Rectal smooth muscle tissue (tissue), 1 donor: ENCODE results near the gene PRR12.

ENCODE experiments used
- H3K27ac ChIP-seq: one replicate; pipeline ENCODE4 v1.7.0; 2013; ENCODE audit warnings: low read depth, low read length, inconsistent platforms
- H3K27me3 ChIP-seq: one replicate; pipeline ENCODE4 v1.7.0; 2013; ENCODE audit warnings: low read length; ENCODE audit not compliant: control insufficient read depth, insufficient read depth
- H3K36me3 ChIP-seq: one replicate; pipeline ENCODE4 v1.7.0; 2013; ENCODE audit warnings: low read length; ENCODE audit not compliant: control insufficient read depth, insufficient read depth
- H3K4me1 ChIP-seq: one replicate; pipeline ENCODE4 v1.7.0; 2013; ENCODE audit warnings: low read length; ENCODE audit not compliant: control insufficient read depth, insufficient read depth
- H3K4me3 ChIP-seq: one replicate; pipeline ENCODE4 v1.7.0; 2013; ENCODE audit warnings: low read length
- H3K9ac ChIP-seq: one replicate; pipeline ENCODE4 v1.7.0; 2013; ENCODE audit warnings: low read length

The PRR12 gene

DNA sequence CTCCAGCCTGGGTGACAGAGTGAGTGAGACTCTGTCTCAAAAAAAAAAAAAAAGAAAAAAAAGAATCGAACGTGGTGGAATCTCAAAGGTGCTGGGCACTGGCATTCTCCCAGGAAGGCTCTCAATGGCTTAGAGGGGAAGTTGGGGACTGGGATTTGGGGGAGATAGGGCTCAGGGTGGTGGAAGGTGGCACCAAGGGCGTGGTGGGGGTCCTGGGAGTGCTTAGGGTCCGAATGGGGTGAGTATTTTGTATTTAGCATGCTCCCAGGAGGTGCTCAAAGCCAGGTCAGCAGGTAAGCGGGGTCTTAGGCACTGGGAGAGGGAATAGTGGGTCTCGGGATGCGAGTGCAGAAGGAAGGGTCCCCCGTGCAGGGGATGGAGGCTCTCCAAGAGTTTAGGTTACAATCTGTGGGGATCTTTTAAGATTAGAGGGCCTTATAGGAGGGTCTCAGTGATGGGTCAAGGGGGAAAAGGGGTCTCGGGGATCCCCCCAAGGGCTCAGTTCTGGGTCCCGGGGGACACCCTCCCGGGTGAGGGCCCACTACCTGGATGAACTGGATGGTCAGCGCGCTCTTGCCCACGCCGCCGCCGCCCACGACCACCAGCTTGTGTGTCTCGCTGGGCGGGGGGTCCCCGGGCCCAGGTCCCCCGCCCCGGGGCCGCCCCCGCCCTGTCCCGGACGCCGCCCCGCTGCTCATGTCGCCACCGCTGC lies 48.6 kb downstream of the PRR12 start:
- H3K4me1 ChIP-seq = peaks cover 20% of the 10 kb centered on the region
- H3K27ac ChIP-seq = peak overlapping the region; percentile 100

DNA sequence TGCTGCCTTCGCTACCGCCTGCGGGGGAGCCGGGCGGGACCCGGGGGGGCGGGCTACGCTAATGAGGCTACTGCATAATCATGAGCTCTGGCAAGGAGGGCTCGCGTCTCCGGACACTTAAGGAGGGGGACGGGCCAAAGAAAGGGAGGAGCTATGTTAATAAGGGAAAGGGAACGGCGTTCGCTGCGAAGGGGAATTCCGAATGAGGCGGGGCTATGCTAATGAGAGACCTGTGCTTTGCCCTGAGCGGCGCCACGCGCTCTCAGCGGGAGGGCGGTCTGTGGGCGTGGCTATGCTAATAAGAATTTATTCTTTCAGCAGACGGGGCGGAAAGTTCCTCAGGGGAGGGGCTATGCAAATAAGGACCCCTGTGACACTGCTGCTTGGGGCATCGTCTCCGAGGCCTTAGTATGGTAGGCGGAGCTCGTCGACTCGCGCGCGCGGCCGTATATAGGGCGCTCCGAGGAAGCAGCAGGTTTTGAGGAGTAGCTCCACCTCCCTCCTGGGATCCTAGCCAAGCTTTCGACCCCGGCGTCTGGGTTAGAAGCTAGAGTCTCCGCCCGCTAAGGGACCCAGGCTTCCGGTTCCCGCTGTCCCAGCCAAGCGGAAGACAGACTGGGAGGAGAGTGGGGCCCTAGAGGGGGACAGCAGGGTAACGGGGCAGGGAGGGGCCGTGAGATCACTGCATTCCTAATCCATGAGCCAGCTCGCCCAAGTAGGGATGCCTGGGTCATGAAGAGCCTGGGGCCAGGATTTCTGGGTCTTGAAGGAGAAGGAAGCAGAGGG lies 49.3 kb downstream of the PRR12 start, which contains the start of gene RRAS:
Gene RRAS (minus strand): TSS at position 31 of the 786 bp plus-strand sequence. CDS start 45 bp downstream, outside the sequence.
- H3K4me1 ChIP-seq = peaks cover 20% of the 10 kb centered on the region
- H3K27me3 ChIP-seq = no peaks in the 10 kb centered on the region
- H3K4me3 ChIP-seq = peak within 1 kb of the TSS; percentile 89
- peak within 1 kb of the TSS; percentile 96 for H3K9ac ChIP-seq
- peak within 1 kb of the TSS; percentile 100 for H3K27ac ChIP-seq
- H3K36me3 ChIP-seq = no peaks in the 10 kb centered on the region

More for the DNA sequence above, 48.6 kb downstream of the PRR12 start:
- H3K9ac ChIP-seq = peak overlapping the region; percentile 91
- no peaks in the 10 kb centered on the region for H3K36me3 ChIP-seq
- no peaks in the 10 kb centered on the region for H3K27me3 ChIP-seq
- peak overlapping the region; percentile 89 for H3K4me3 ChIP-seq

DNA sequence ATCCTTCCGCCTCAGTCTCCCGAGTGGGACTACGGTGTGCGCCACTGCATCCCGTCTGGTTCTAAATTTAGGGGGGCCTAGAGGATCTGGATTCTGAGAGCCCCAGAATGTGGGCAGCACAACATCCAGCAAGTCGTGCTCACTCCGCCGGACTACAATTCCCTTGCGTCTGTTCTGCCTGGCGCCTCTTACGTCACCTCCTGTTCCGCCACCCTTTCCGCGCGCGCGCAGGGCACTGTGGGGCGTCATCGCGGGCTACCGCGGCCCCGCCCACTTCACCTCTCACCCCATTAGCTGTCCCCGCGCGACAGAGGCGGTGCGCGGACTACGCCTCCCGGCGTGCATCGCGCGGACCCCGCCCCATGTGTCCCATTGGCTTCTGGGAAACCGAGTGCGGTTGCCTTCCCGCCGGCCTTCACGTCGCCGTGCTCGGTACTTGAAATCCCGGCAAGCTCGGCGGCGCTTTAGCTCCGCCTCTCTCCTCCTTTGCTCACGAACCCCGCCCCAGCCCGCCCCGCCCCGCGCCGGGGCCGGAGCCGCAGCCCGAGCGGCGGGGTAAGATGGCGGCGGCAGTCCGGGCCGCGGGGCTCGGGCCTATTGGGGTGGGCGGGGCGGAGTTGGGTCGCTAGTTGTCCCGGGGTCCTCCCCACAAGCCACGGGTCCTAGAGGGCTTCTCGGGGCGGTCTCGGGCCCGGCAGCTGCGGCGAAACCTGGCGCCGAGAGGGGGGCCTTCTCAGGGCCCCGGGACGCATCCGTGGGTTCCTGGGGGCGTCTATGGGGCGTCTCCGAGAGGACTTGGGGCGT lies 50.9 kb downstream of the PRR12 start, which contains the start of gene SCAF1:
Gene SCAF1 (plus strand): TSS at position 522 of the 804 bp plus-strand sequence. CDS start 2,818 bp downstream, outside the sequence.
- H3K27me3 ChIP-seq = no peaks in the 10 kb centered on the region
- H3K9ac ChIP-seq = peak within 1 kb of the TSS; percentile 99
- H3K4me1 ChIP-seq = peaks cover 20% of the 10 kb centered on the region
- peak within 1 kb of the TSS; percentile 100 for H3K27ac ChIP-seq
- H3K4me3 ChIP-seq = peak within 1 kb of the TSS; percentile 98
- peaks cover 7% of the 10 kb centered on the region for H3K36me3 ChIP-seq

DNA sequence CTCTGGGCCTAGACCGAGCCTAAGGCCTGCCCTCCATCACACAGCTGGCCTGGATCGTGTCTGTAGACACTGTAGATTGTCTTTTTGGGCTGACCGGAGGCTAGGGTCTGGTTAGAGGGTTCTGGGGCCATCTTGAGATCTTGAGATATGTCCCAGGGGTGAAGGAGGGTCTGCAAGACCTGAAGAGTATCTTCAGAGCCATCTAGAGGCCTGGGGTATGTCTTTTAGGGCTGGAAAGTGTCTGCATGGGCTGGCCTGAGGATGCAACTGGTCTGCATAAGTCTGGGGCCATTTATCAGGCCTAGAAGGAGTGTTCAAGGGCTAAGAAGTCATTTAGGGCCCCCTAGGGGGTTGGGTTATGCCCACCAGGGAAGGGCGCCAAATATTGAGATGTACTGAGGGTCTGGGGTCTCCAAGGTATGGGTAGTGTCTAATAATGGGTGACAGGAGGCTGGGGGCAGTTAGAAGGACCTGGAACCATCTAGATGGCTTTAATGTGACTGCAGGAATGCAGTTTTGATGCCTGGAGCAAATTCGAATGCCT lies 51.6 kb downstream of the PRR12 start:
- Histone ChIP-seq H3K4me1 (peaks cover 20% of the 10 kb centered on the region), H3K4me3 (peak overlapping the region; percentile 98), H3K27ac (peak overlapping the region; percentile 91), H3K36me3 (peaks cover 13% of the 10 kb centered on the region), H3K9ac (peak overlapping the region; percentile 99), H3K27me3 (no peaks in the 10 kb centered on the region)

DNA sequence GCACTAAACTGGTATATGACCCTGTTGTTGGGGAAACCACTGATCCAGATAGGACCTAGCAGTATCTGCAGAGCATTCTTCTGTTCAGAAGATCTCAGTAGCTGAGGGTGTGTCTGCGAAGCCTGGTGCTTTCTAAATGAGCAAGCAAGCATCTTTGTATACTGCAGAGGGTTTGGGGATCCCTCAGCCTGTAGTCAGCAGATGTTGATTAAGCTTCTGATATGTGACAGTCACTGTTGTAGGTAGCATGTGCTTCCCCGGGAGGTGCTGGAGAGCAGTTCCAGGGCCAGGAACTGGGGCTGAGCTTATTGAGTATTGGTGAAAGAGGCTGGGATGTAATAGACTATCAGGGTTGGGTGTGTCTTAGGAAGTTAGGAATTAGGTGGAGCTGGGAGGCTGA lies 52.5 kb downstream of the PRR12 start:
- Histone ChIP-seq H3K27me3 (no peaks in the 10 kb centered on the region), H3K36me3 (peaks cover 13% of the 10 kb centered on the region), H3K27ac (no peak overlapping the region), H3K4me1 (peaks cover 17% of the 10 kb centered on the region), H3K9ac (no peak overlapping the region), H3K4me3 (peak overlapping the region; percentile 18)

DNA sequence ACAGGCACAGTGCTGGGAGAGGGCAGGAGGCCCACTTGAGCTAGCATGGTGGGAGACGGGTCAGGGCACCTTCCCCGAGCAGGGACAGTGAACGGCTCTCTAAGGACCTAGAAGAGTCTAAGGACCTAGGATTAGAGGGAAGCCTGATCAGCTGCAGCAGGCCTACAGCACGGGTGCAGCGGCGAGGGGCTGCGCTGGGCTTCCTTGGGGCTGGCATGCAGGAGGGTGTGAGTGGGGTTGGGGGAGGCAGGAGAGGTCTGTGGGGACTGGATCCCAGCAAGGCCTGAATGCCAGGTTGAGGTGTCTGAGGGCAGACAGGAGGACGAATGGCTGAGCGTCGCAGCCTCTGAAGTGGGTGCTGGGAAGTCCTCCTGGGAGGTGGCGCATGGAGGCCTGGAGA lies 54.6 kb downstream of the PRR12 start:
- Histone ChIP-seq H3K36me3 (peaks cover 15% of the 10 kb centered on the region), H3K27ac (no peak overlapping the region), H3K4me3 (no peak overlapping the region), H3K27me3 (no peaks in the 10 kb centered on the region), H3K9ac (no peak overlapping the region), H3K4me1 (peaks cover 14% of the 10 kb centered on the region)

DNA sequence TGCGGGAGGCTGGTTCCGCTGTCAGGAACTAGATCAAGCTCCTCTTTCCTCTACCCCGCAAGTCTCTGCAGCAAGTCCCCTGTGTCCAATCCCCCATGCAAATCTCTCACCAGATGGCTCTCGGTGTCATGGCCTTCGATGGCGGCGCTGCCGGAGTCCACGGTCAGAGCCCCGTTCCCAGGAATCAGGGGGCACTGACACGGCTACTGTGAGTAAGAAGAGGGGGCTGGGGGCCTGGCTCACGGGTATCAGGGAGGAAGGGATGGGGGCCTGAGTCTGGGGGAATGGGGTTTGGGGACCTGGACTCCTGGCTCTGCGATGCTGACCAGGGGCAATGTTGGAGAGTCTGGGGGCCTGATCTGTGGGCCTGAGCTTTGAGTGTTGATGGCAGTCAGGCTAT lies 55.0 kb downstream of the PRR12 start:
- H3K4me3 ChIP-seq = no peak overlapping the region
- H3K27me3 ChIP-seq = no peaks in the 10 kb centered on the region
- peaks cover 14% of the 10 kb centered on the region for H3K4me1 ChIP-seq
- no peak overlapping the region for H3K27ac ChIP-seq
- H3K36me3 ChIP-seq = peaks cover 16% of the 10 kb centered on the region
- no peak overlapping the region for H3K9ac ChIP-seq

DNA sequence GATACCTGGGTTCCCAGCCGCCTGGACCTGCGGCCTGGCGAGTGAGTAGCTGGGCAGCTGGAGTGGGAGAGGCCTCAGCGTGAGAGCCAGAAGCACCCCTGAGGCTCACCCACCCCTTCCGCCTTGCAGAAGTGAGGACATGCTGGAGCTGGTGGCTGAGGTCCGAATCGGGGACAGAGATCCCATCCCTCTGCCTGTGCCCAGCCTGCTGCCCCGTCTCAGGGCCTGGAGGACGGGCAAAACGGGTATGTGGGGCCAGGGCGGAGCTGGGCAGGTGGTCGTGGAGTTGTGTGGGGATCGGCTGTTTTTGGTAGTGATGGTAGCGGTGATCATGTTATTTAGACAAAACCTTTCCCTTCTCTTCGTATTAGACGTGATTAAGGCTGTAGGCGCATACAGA lies 55.6 kb downstream of the PRR12 start:
- no peak overlapping the region for H3K27ac ChIP-seq
- no peaks in the 10 kb centered on the region for H3K27me3 ChIP-seq
- H3K4me3 ChIP-seq = no peak overlapping the region
- peaks cover 17% of the 10 kb centered on the region for H3K36me3 ChIP-seq
- no peak overlapping the region for H3K9ac ChIP-seq
- H3K4me1 ChIP-seq = peaks cover 14% of the 10 kb centered on the region

DNA sequence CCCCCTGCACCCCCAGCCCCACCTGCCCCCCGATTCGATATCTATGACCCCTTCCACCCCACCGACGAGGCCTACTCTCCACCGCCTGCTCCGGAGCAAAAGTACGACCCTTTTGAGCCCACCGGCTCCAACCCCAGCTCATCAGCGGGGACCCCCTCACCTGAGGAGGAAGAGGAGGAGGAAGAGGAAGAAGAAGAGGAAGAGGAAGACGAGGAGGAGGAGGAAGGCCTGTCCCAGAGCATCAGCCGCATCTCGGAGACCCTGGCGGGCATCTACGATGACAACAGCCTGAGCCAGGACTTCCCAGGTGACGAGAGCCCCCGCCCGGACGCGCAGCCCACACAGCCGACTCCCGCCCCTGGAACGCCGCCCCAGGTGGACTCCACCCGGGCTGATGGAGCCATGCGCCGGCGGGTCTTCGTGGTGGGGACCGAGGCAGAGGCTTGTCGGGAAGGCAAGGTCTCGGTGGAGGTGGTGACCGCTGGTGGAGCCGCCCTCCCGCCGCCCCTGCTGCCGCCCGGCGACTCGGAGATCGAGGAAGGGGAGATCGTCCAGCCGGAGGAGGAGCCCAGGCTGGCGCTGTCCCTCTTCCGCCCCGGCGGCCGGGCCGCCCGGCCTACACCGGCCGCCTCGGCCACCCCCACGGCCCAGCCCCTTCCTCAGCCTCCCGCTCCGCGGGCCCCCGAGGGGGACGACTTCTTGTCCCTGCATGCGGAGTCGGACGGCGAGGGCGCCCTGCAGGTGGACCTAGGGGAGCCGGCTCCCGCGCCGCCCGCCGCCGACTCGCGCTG lies 60.2 kb downstream of the PRR12 start:
- H3K36me3 ChIP-seq = peaks cover 40% of the 10 kb centered on the region
- no peaks in the 10 kb centered on the region for H3K27me3 ChIP-seq
- no peak overlapping the region for H3K4me3 ChIP-seq
- no peak overlapping the region for H3K9ac ChIP-seq
- no peaks in the 10 kb centered on the region for H3K4me1 ChIP-seq
- H3K27ac ChIP-seq = no peak overlapping the region

DNA sequence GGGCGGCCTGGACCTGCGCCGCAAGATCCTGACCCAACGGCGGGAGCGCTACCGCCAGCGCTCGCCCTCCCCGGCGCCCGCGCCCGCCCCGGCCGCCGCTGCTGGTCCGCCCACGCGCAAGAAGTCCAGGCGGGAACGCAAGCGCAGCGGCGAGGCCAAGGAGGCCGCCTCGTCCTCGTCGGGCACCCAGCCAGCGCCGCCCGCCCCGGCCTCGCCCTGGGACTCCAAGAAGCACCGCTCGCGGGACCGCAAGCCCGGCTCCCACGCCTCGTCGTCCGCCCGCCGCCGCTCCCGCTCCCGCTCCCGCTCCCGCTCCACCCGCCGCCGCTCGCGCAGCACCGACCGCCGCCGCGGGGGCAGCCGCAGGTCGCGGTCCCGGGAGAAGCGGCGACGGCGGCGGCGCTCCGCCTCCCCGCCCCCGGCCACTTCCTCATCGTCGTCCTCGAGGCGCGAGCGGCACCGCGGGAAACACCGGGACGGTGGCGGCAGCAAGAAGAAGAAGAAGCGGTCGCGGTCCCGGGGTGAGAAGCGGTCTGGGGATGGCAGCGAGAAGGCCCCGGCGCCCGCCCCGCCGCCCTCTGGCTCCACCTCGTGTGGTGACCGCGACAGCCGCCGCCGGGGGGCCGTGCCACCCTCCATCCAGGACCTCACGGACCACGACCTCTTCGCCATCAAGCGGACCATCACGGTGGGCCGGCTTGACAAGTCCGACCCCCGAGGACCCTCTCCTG lies 61.0 kb downstream of the PRR12 start:
- Histone ChIP-seq H3K9ac (no peak overlapping the region), H3K4me3 (no peak overlapping the region), H3K36me3 (peaks cover 40% of the 10 kb centered on the region), H3K27ac (no peak overlapping the region), H3K4me1 (no peaks in the 10 kb centered on the region), H3K27me3 (no peaks in the 10 kb centered on the region)
